ENCODE measurements around the gene SERPINB7.

Gene SERPINB7

GRCh38 chr18:63788447-63789096, 13.4 kb downstream of the SERPINB7 start:
- DNase-seq = no peak

- no peak for DNase-seq
These were observed 14.1 kb downstream of the SERPINB7 start for GRCh38 chr18:63789327-63789726.

GRCh38 chr18:63795606-63796005, 20.4 kb downstream of the SERPINB7 start:
- no peak for DNase-seq

- no peak for DNase-seq
These were observed 24.0 kb downstream of the SERPINB7 start for GRCh38 chr18:63799189-63799588.

- no peak for DNase-seq
These were observed 26.1 kb downstream of the SERPINB7 start for GRCh38 chr18:63801343-63801742.

GRCh38 chr18:63808125-63808524, 32.9 kb downstream of the SERPINB7 start:
- no peak for DNase-seq

GRCh38 chr18:63817441-63818051, 42.3 kb downstream of the SERPINB7 start:
- DNase-seq = no peak

- DNase-seq = no peak
These were observed 43.0 kb downstream of the SERPINB7 start for GRCh38 chr18:63818212-63818611.

GRCh38 chr18:63819786-63820185, 44.6 kb downstream of the SERPINB7 start:
- DNase-seq = no peak

- no peak for DNase-seq
These were observed 45.5 kb downstream of the SERPINB7 start for GRCh38 chr18:63820694-63821093.

- no peak for DNase-seq
These were observed 48.5 kb downstream of the SERPINB7 start for GRCh38 chr18:63823516-63824219.

GRCh38 chr18:63824220-63824525, 49.0 kb downstream of the SERPINB7 start:
- no peak for DNase-seq

GRCh38 chr18:63828120-63828519, 52.9 kb downstream of the SERPINB7 start:
- no peak for DNase-seq

- no peak for DNase-seq
These were observed 53.4 kb downstream of the SERPINB7 start for GRCh38 chr18:63828656-63829055.

GRCh38 chr18:63829886-63830285, 54.7 kb downstream of the SERPINB7 start:
- no peak for DNase-seq

GRCh38 chr18:63831080-63831788, 56.0 kb downstream of the SERPINB7 start:
- DNase-seq = no peak

GRCh38 chr18:63832470-63832869, 57.3 kb downstream of the SERPINB7 start:
- DNase-seq = no peak

GRCh38 chr18:63834471-63835113, 59.4 kb downstream of the SERPINB7 start:
- no peak for DNase-seq

- DNase-seq = no peak
These were observed 61.2 kb downstream of the SERPINB7 start for GRCh38 chr18:63836456-63836855.

GRCh38 chr18:63837590-63837989, 62.4 kb downstream of the SERPINB7 start:
- no peak for DNase-seq

GRCh38 chr18:63843008-63843407, 67.8 kb downstream of the SERPINB7 start:
- DNase-seq = no peak

- DNase-seq = peak; percentile 33
These were observed 69.0 kb downstream of the SERPINB7 start for GRCh38 chr18:63844254-63844653.

GRCh38 chr18:63848159-63848558, 72.9 kb downstream of the SERPINB7 start:
- peak; percentile 71 for DNase-seq

Measured in NCI-H1105 (cell line).